ENCODE results near the gene MADCAM1. TPM values are rescaled to one million over a fixed set of nuclear protein-coding genes. Genes with fewer than 3 reads are reported as not detected.

Gene MADCAM1
- total RNA-seq, 1 donor from 2014 or later: not detected

- DNase-seq (ENCODE audit: low spot score): no peak
- Histone ChIP-seq H3K27me3 (no peaks in the 10 kb centered on the region), H3K36me3 (no peaks in the 10 kb centered on the region), H3K27ac (no peak overlapping the region), H2AFZ (replicated peaks) (no peak overlapping the region), H3K4me1 (peaks cover 6% of the 10 kb centered on the region), H3K4me3 (no peak overlapping the region), H3K9me3 (ENCODE audit: low read depth) (no peaks in the 10 kb centered on the region), H3K4me2 (no peak overlapping the region), H3K9ac (no peak overlapping the region), H3F3A (ENCODE audit: low read depth) (peaks cover 7% of the 10 kb centered on the region), H3K79me2 (ENCODE audit: low read depth) (no peaks in the 10 kb centered on the region), H4K20me1 (ENCODE audit: low read depth) (no peaks in the 10 kb centered on the region)
- no peak overlapping the region for H3K4me3 Mint-ChIP-seq
- H3K27me3 Mint-ChIP-seq (ENCODE audit: insufficient read depth, low read depth): peaks cover 9% of the 10 kb centered on the region
- H3K36me3 Mint-ChIP-seq: no peaks in the 10 kb centered on the region
- H3K4me1 Mint-ChIP-seq: peaks cover 6% of the 10 kb centered on the region
- H3K27ac Mint-ChIP-seq: peak overlapping the region; percentile 35
- peaks cover 2% of the 10 kb centered on the region for H3K9me3 Mint-ChIP-seq
- TF ChIP-seq EZH2 (IDR thresholded peaks at IDR 0.05) (no peak), EZH2phosphoT487 (IDR thresholded peaks at IDR 0.05) (no peak), CTCF (IDR thresholded peaks at IDR 0.05) (no peak)
Measured at GRCh38 chr19:469833-470232, 26.5 kb upstream of the MADCAM1 start.

GRCh38 chr19:470701-471100, 25.6 kb upstream of the MADCAM1 start:
- peaks cover 6% of the 10 kb centered on the region for H3K4me1 ChIP-seq
- no peak for TF ChIP-seq EZH2 (IDR thresholded peaks at IDR 0.05)
- TF ChIP-seq EZH2phosphoT487 (IDR thresholded peaks at IDR 0.05): no peak
- Mint-ChIP-seq H3K4me3 (no peak overlapping the region), H3K9me3 (no peaks in the 10 kb centered on the region), H3K27me3 (ENCODE audit: insufficient read depth, low read depth) (peaks cover 9% of the 10 kb centered on the region), H3K27ac (no peak overlapping the region), H3K36me3 (no peaks in the 10 kb centered on the region), H3K4me1 (peaks cover 6% of the 10 kb centered on the region)
- peak overlapping the region; percentile 13 for H2AFZ ChIP-seq (replicated peaks)
- H3K79me2 ChIP-seq (ENCODE audit: low read depth): no peaks in the 10 kb centered on the region
- no peak overlapping the region for H3K4me3 ChIP-seq
- H3K36me3 ChIP-seq: no peaks in the 10 kb centered on the region
- peaks cover 7% of the 10 kb centered on the region for H3F3A ChIP-seq (ENCODE audit: low read depth)
- no peaks in the 10 kb centered on the region for H3K9me3 ChIP-seq (ENCODE audit: low read depth)
- H3K27me3 ChIP-seq: no peaks in the 10 kb centered on the region
- no peak overlapping the region for H3K4me2 ChIP-seq
- no peaks in the 10 kb centered on the region for H4K20me1 ChIP-seq (ENCODE audit: low read depth)
- no peak overlapping the region for H3K27ac ChIP-seq
- no peak overlapping the region for H3K9ac ChIP-seq
- no peak for DNase-seq (ENCODE audit: low spot score)

GRCh38 chr19:472005-472858, 24.1 kb upstream of the MADCAM1 start:
- Mint-ChIP-seq H3K4me1 (peaks cover 6% of the 10 kb centered on the region), H3K27me3 (ENCODE audit: insufficient read depth, low read depth) (peaks cover 9% of the 10 kb centered on the region), H3K9me3 (no peaks in the 10 kb centered on the region), H3K27ac (no peak overlapping the region), H3K36me3 (no peaks in the 10 kb centered on the region), H3K4me3 (no peak overlapping the region)
- Histone ChIP-seq H3K4me2 (no peak overlapping the region), H3F3A (ENCODE audit: low read depth) (peaks cover 7% of the 10 kb centered on the region), H3K27me3 (no peaks in the 10 kb centered on the region), H3K79me2 (ENCODE audit: low read depth) (no peaks in the 10 kb centered on the region), H3K4me1 (peaks cover 6% of the 10 kb centered on the region), H3K4me3 (no peak overlapping the region), H3K9ac (no peak overlapping the region), H4K20me1 (ENCODE audit: low read depth) (no peaks in the 10 kb centered on the region), H3K36me3 (no peaks in the 10 kb centered on the region), H3K9me3 (ENCODE audit: low read depth) (no peaks in the 10 kb centered on the region), H3K27ac (no peak overlapping the region), H2AFZ (replicated peaks) (no peak overlapping the region)
- TF ChIP-seq EZH2phosphoT487 (IDR thresholded peaks at IDR 0.05) (no peak), CTCF (IDR thresholded peaks at IDR 0.05) (no peak), EZH2 (IDR thresholded peaks at IDR 0.05) (no peak)
- no peak for DNase-seq (ENCODE audit: low spot score)

Data from neural progenitor cell (in vitro differentiated cells).